Measurements from ENCODE around the gene ENPEP. TPM values are rescaled to one million over a fixed set of nuclear protein-coding genes. Genes with fewer than 3 reads are reported as not detected.

Gene ENPEP
- total and polyA plus RNA-seq, 2 experiments from 2014 or later: 3.7 to 8.7 TPM

DNA sequence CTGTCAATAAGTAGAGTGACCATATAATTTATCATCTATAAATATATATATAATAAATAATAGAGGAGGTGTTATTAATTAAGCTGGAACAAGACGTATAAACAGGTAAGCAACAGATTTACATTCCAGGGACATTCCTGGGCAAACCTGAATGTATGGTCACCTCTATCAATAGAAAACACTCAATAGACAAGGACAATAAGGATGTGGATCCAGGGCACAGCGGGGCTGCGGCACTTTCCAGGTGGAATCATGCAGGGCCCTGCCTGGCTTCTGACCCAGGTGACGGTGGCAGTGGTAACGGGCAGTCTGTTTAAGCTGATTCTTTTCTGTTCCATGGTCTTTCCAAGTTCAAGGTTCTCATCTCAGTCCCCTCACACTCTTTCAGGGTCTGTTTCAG, 22.5 kb downstream of the ENPEP start:
- H3K36me3 ChIP-seq (replicated peaks; ENCODE audit: insufficient read depth, low read depth): no peaks in the 10 kb centered on the region
- DNase-seq (ENCODE audit: low spot score): no peak
- H3K4me2 ChIP-seq: no peak overlapping the region
- no peak overlapping the region for H3K27ac ChIP-seq
- H2AFZ ChIP-seq: no peak overlapping the region
- TF ChIP-seq EZH2phosphoT487 (IDR thresholded peaks at IDR 0.05; ENCODE audit: low read depth, severe bottlenecking, unreplicated experiment): no peak
- no peak for TF ChIP-seq EZH2 (IDR thresholded peaks at IDR 0.05; ENCODE audit: borderline replicate concordance)
- TF ChIP-seq CTCF (IDR thresholded peaks at IDR 0.05; ENCODE audit: poor library complexity): no peak
- no peaks in the 10 kb centered on the region for H3K27me3 ChIP-seq
- no peaks in the 10 kb centered on the region for H3K79me2 ChIP-seq
- H3K4me1 ChIP-seq (ENCODE audit: insufficient read depth): no peaks in the 10 kb centered on the region
- no peaks in the 10 kb centered on the region for H3K9me3 ChIP-seq (ENCODE audit: low read depth)
- no peaks in the 10 kb centered on the region for H4K20me1 ChIP-seq (ENCODE audit: insufficient read depth, poor library complexity, severe bottlenecking)
- H3K4me3 ChIP-seq: no peak overlapping the region
- WGBS (ENCODE audit: low lambda C conversion rate, missing lambda C conversion rate): 95% methylated on average over 5 of the region's 5 CpGs
- no peaks in the 10 kb centered on the region for H3K9me2 ChIP-seq (replicated peaks; ENCODE audit: insufficient read depth)

DNA sequence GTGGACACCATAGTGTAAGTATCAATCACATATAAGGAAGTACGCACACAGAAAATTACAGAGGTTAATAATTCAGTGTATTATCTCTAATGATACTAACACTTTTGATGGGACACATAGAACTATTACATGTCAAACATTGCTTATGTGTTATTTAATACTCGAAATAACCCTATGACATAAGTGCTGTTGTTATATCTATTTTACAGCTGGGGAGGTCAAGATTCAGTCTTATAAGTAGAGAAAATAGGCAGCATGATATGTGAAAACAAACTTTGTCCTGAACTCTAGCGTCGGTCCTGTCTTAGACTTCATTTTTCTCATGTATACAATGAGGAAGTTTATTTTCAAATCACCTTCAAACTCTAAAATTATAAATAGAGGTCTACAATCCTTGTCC, 23.2 kb downstream of the ENPEP start:
- Histone ChIP-seq H3K27ac (no peak overlapping the region), H3K9me3 (ENCODE audit: low read depth) (no peaks in the 10 kb centered on the region), H3K4me1 (ENCODE audit: insufficient read depth) (no peaks in the 10 kb centered on the region), H3K9me2 (replicated peaks; ENCODE audit: insufficient read depth) (no peaks in the 10 kb centered on the region), H3K79me2 (no peaks in the 10 kb centered on the region), H3K36me3 (replicated peaks; ENCODE audit: insufficient read depth, low read depth) (no peaks in the 10 kb centered on the region), H3K4me2 (no peak overlapping the region), H3K27me3 (no peaks in the 10 kb centered on the region), H2AFZ (no peak overlapping the region), H4K20me1 (ENCODE audit: insufficient read depth, poor library complexity, severe bottlenecking) (no peaks in the 10 kb centered on the region), H3K4me3 (no peak overlapping the region)
- TF ChIP-seq CTCF (IDR thresholded peaks at IDR 0.05; ENCODE audit: poor library complexity) (no peak), EZH2 (IDR thresholded peaks at IDR 0.05; ENCODE audit: borderline replicate concordance) (no peak)
- WGBS (ENCODE audit: low lambda C conversion rate, missing lambda C conversion rate): 69% methylated on average over 4 of the region's 4 CpGs
- DNase-seq (ENCODE audit: low spot score): no peak

GRCh38 chr4:110501826-110502225, 25.9 kb downstream of the ENPEP start:
- TF ChIP-seq EZH2phosphoT487 (IDR thresholded peaks at IDR 0.05; ENCODE audit: low read depth, severe bottlenecking, unreplicated experiment): no peak
- no peak for TF ChIP-seq CTCF (IDR thresholded peaks at IDR 0.05; ENCODE audit: poor library complexity)
- TF ChIP-seq EZH2 (IDR thresholded peaks at IDR 0.05; ENCODE audit: borderline replicate concordance): no peak
- DNase-seq (ENCODE audit: low spot score): no peak
- Histone ChIP-seq H3K27ac (no peak overlapping the region), H3K79me2 (no peaks in the 10 kb centered on the region), H3K4me2 (no peak overlapping the region), H2AFZ (no peak overlapping the region), H4K20me1 (ENCODE audit: insufficient read depth, poor library complexity, severe bottlenecking) (no peaks in the 10 kb centered on the region), H3K9me2 (replicated peaks; ENCODE audit: insufficient read depth) (no peaks in the 10 kb centered on the region), H3K36me3 (replicated peaks; ENCODE audit: insufficient read depth, low read depth) (no peaks in the 10 kb centered on the region), H3K9me3 (ENCODE audit: low read depth) (no peaks in the 10 kb centered on the region), H3K4me1 (ENCODE audit: insufficient read depth) (no peaks in the 10 kb centered on the region), H3K27me3 (no peaks in the 10 kb centered on the region), H3K4me3 (no peak overlapping the region)

All from hepatocyte (in vitro differentiated cells).